HG02840 (cell line): ENCODE measurements around the gene SAA2.
"Not testable (repeated sequence)": the region's sequence is repeated elsewhere in the genome, so short reads cannot be mapped to it uniquely, and the experiment has no call there.

Experiments
- ATAC-seq: cut with Tn5 transposase; IDR thresholded peaks from one replicate; pipeline ENCODE4 v1.9.1; 2021; ENCODE audit warnings: mild to moderate bottlenecking, moderate library complexity, moderate number of reproducible peaks; ENCODE audit not compliant: unreplicated experiment, low FRiP score

The SAA2 gene

DNA sequence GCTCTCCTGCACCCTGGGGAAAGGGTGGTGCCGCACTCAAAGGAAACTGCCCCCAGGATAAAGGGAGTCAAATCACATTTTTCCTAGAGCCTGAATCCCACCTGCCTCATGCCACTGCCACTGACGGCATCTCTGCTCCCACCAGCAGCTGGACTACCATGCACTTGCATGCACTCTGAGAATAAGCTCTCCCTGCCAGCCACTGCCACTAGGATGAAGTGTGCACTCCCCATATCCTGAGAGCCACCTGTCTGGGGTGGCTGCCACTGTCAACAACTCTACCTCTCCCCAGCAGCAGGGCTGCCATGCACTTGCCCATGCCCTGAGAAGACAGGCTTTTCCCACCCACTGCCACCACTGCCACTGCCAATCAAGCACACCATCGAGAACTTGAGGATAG is 44.2 kb downstream of the SAA2 start:
- ATAC-seq, result no peak

DNA sequence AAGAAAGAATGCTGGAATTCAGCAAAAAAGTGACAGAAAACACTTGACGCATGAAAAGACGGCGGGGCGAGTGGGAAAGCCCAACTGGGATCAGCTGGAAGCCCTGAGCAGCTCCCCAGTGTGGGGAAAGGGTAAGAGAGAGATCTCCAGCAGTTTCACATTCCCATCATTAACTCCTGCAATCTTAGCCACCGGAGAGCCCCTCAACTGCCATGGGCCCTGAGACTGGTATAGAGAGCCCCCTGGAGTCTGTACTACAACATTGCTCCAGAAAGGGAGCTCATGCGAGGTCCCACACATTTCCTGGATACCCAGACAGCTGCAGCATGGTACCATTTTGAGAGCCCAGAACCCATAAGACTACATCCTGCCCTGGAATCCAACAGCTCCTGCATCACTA is 44.7 kb downstream of the SAA2 start:
- ATAC-seq, result no peak

DNA sequence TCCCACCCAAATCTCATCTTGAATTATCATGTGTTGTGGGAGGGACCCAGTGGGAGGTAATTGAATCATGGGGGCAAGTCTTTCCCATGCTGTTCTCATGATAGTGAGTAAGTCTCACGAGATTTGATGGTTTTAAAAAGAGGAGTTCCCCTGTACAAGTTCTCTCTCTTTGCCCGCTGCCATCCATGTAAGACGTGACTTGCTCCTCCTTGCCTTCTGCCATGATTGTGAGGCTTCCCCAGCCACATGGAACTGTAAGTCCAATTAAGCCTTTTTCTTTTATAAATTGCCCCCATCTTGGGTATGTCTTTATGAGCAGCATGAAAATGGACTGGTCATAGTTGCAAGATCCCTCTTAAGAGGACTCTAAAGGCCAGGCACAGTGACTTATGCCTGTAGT is 50.7 kb downstream of the SAA2 start:
- not testable (repeated sequence) for ATAC-seq

DNA sequence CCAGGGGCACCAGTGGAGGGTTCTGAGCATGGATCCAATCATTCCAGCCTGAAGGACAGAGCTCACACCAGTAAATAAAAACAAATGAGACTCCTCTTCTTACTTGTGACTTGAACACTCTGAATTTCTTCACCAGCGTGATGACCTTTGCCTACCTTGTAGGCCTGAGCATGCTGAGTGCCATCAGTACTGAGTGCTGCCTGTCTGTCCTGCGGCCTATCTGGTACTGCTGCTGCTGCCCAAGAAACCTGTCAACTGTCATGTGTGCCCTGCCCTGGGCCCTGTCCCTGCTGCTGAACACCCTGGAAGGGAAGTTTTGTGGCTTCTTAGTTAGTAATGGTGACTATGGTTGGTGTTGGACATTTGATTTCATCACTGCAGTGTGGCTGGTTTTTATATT is 51.9 kb downstream of the SAA2 start:
- ATAC-seq, result no peak
